ENCODE data around the gene MEMO1.

DNA sequence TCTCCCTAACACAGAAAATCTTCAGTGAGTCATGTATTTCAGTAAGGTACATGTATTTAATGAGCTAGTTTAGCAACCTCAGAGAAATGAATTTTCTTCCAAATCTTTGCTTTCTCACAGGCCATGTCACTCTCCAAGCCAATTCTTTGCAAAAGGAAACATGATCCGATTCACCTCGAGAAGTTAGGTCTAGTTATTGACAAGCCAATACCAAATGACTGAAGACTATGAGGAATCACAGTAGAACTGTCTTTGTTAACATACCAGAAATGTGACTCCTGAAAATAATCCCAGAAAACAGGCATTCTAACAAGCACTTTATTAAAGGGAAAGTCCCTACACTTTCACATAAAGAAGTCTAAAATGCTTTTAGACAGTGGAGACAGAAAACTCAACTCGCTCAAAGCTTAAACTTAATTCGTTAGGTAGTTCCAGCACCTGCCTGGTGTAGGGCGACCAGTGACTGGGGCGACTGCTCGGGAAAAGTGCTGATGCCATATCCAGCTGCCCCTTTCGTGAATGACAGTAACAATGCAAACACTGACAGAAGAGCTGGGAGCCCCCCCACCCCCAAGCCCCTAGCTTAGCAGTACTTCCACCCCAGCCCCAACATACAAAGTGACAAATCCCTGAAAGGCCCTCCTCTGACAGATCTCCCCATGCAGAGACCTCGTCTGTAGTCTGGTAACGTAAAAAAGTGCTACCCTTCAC lies 1.8 kb downstream of the MEMO1 start:
- TF ChIP-seq NRF1 (IDR thresholded peaks at IDR 0.05; ENCODE audit: low read depth, low read length) = no peak
- TF ChIP-seq POLR2AphosphoS5 (IDR thresholded peaks at IDR 0.05; ENCODE audit: low read depth, low read length) = no peak
- no peak for TF ChIP-seq USF1 (IDR thresholded peaks at IDR 0.05; ENCODE audit: borderline replicate concordance, low read depth)
- TF ChIP-seq RFX5 (IDR thresholded peaks at IDR 0.05; ENCODE audit: low read length) = no peak
- no peak for TF ChIP-seq EZH2phosphoT487 (IDR thresholded peaks at IDR 0.05; ENCODE audit: borderline replicate concordance, low read depth)
- TF ChIP-seq, protein P1, sequence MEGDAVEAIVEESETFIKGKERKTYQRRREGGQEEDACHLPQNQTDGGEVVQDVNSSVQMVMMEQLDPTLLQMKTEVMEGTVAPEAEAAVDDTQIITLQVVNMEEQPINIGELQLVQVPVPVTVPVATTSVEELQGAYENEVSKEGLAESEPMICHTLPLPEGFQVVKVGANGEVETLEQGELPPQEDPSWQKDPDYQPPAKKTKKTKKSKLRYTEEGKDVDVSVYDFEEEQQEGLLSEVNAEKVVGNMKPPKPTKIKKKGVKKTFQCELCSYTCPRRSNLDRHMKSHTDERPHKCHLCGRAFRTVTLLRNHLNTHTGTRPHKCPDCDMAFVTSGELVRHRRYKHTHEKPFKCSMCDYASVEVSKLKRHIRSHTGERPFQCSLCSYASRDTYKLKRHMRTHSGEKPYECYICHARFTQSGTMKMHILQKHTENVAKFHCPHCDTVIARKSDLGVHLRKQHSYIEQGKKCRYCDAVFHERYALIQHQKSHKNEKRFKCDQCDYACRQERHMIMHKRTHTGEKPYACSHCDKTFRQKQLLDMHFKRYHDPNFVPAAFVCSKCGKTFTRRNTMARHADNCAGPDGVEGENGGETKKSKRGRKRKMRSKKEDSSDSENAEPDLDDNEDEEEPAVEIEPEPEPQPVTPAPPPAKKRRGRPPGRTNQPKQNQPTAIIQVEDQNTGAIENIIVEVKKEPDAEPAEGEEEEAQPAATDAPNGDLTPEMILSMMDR (IDR thresholded peaks at IDR 0.05) = no peak
